Loucy (cell line): ENCODE results near the gene CIROP.

Experiments used
- H2AFZ ChIP-seq: fragments of 200-600 bp; sonication (generic); 2 replicates; pipeline ENCODE4 v1.6.0; 2016; ENCODE audit warnings: antibody characterized with exemption, mild to moderate bottlenecking, low read length, moderate library complexity
- H3F3A ChIP-seq: fragments of 200-600 bp; 2 replicates; pipeline ENCODE4 v1.6.0; 2016; ENCODE audit warnings: antibody characterized with exemption, low read depth, mild to moderate bottlenecking
- H3K27me3 ChIP-seq: fragments of 200-600 bp; sonication (generic); 2 replicates; pipeline ENCODE4 v1.6.1; 2014; ENCODE audit warnings: low read length, mild to moderate bottlenecking; ENCODE audit not compliant: insufficient read depth, poor library complexity, severe bottlenecking
- H3K36me3 ChIP-seq: fragments of 200-600 bp; sonication (generic); 2 replicates; pipeline ENCODE4 v1.6.1; 2016; ENCODE audit warnings: low read length; ENCODE audit not compliant: insufficient read depth
- H3K4me1 ChIP-seq: fragments of 200-600 bp; sonication (generic); 2 replicates; pipeline ENCODE4 v1.5.1; 2014; ENCODE audit warnings: low read length, mild to moderate bottlenecking; ENCODE audit not compliant: insufficient read depth, poor library complexity, severe bottlenecking
- H3K4me2 ChIP-seq: fragments of 200-600 bp; sonication (generic); 2 replicates; pipeline ENCODE4 v1.6.0; 2014; ENCODE audit warnings: antibody characterized with exemption, low read length, low read depth, mild to moderate bottlenecking; ENCODE audit not compliant: poor library complexity, severe bottlenecking
- H3K4me3 ChIP-seq: fragments of 200-600 bp; sonication (generic); 2 replicates; pipeline ENCODE4 v1.5.1; 2014; ENCODE audit warnings: low read length, mild to moderate bottlenecking, mixed read lengths; ENCODE audit not compliant: poor library complexity, severe bottlenecking
- H3K79me2 ChIP-seq: fragments of 200-600 bp; sonication (generic); 2 replicates; pipeline ENCODE4 v1.6.1; 2014; ENCODE audit warnings: low read length; ENCODE audit not compliant: insufficient read depth
- H3K9ac ChIP-seq: fragments of 200-600 bp; sonication (generic); 2 replicates; pipeline ENCODE4 v1.6.0; 2014; ENCODE audit warnings: mild to moderate bottlenecking, low read depth, low read length, moderate library complexity; ENCODE audit not compliant: poor library complexity, severe bottlenecking
- H3K9me2 ChIP-seq: fragments of 200-600 bp; sonication (generic); replicated peaks from 2 replicates; pipeline ENCODE4 v1.6.1; 2016; ENCODE audit warnings: low read depth, low read length, mixed read lengths
- H3K9me3 ChIP-seq: fragments of 200-600 bp; sonication (generic); 2 replicates; pipeline ENCODE4 v1.6.1; 2014; ENCODE audit warnings: mild to moderate bottlenecking, antibody characterized with exemption, low read length, low read depth; ENCODE audit not compliant: insufficient read depth
- H4K20me1 ChIP-seq: fragments of 200-600 bp; sonication (generic); 2 replicates; pipeline ENCODE4 v1.6.0; 2014; ENCODE audit warnings: antibody characterized with exemption, low read length, mild to moderate bottlenecking; ENCODE audit not compliant: insufficient read depth, poor library complexity, severe bottlenecking
- CTCF ChIP-seq: fragments of 200-600 bp; sonication (generic); conservative IDR thresholded peaks from 2 replicates; pipeline ENCODE4 v1.5.1; 2014; ENCODE audit warnings: mild to moderate bottlenecking, antibody characterized with exemption, low read length
- EZH2phosphoT487 ChIP-seq: fragments of 200-600 bp; IDR thresholded peaks from 2 replicates; pipeline ENCODE4 v1.6.1; 2018; ENCODE audit warnings: antibody characterized with exemption, mild to moderate bottlenecking, moderate library complexity, borderline replicate concordance

The CIROP gene

GRCh38 chr14:23054000-23054811 is 50.6 kb downstream of the CIROP start:
- H3K27me3 ChIP-seq = no peaks in the 10 kb centered on the region
- H3F3A ChIP-seq = no peaks in the 10 kb centered on the region
- no peaks in the 10 kb centered on the region for H3K9me2 ChIP-seq
- H3K4me1 ChIP-seq = peaks cover 13% of the 10 kb centered on the region
- H3K4me3 ChIP-seq = no peak overlapping the region
- H3K9me3 ChIP-seq = no peaks in the 10 kb centered on the region
- H3K4me2 ChIP-seq = no peak overlapping the region
- H3K79me2 ChIP-seq = no peaks in the 10 kb centered on the region
- H4K20me1 ChIP-seq = no peaks in the 10 kb centered on the region
- no peak overlapping the region for H3K9ac ChIP-seq
- TF ChIP-seq CTCF (peak; percentile 69), EZH2phosphoT487 (no peak)
- no peak overlapping the region for H2AFZ ChIP-seq
- peaks cover 7% of the 10 kb centered on the region; the same call in 1 of the 2 replicates for H3K36me3 ChIP-seq

GRCh38 chr14:23053426-23053825 is 51.4 kb downstream of the CIROP start:
- H3K4me3 ChIP-seq = no peak overlapping the region
- no peak overlapping the region for H2AFZ ChIP-seq
- H3K27me3 ChIP-seq = no peaks in the 10 kb centered on the region
- peaks cover 13% of the 10 kb centered on the region for H3K4me1 ChIP-seq
- no peak for TF ChIP-seq CTCF
- no peak for TF ChIP-seq EZH2phosphoT487
- H4K20me1 ChIP-seq = no peaks in the 10 kb centered on the region
- H3F3A ChIP-seq = no peaks in the 10 kb centered on the region
- no peak overlapping the region for H3K9ac ChIP-seq
- no peaks in the 10 kb centered on the region for H3K36me3 ChIP-seq
- no peak overlapping the region for H3K4me2 ChIP-seq
- no peaks in the 10 kb centered on the region for H3K9me3 ChIP-seq
- H3K9me2 ChIP-seq = no peaks in the 10 kb centered on the region
- H3K79me2 ChIP-seq = no peaks in the 10 kb centered on the region

GRCh38 chr14:23052671-23053070 is 52.1 kb downstream of the CIROP start:
- no peaks in the 10 kb centered on the region for H3K27me3 ChIP-seq
- no peak overlapping the region for H3K4me2 ChIP-seq
- no peak for TF ChIP-seq CTCF
- TF ChIP-seq EZH2phosphoT487 = no peak
- H3K36me3 ChIP-seq = no peaks in the 10 kb centered on the region
- H3K79me2 ChIP-seq = no peaks in the 10 kb centered on the region
- no peaks in the 10 kb centered on the region for H3F3A ChIP-seq
- H3K9ac ChIP-seq = no peak overlapping the region
- H3K4me3 ChIP-seq = no peak overlapping the region
- H4K20me1 ChIP-seq = no peaks in the 10 kb centered on the region
- H3K9me2 ChIP-seq = no peaks in the 10 kb centered on the region
- peaks cover 10% of the 10 kb centered on the region for H3K4me1 ChIP-seq
- no peaks in the 10 kb centered on the region for H3K9me3 ChIP-seq
- no peak overlapping the region for H2AFZ ChIP-seq
